GM21528 (cell line): ENCODE results near the gene INSRR.

Source experiments
- ATAC-seq: cut with Tn5 transposase; IDR thresholded peaks from one replicate; pipeline ENCODE4 v1.9.1; 2021; ENCODE audit warnings: mild to moderate bottlenecking, moderate library complexity; ENCODE audit not compliant: unreplicated experiment, low FRiP score

Gene INSRR

GRCh38 chr1:156876281-156876680 lies 17.4 kb upstream of the INSRR start:
- no peak for ATAC-seq

- no peak for ATAC-seq
These were observed 16.4 kb upstream of the INSRR start for GRCh38 chr1:156875341-156875615.

DNA sequence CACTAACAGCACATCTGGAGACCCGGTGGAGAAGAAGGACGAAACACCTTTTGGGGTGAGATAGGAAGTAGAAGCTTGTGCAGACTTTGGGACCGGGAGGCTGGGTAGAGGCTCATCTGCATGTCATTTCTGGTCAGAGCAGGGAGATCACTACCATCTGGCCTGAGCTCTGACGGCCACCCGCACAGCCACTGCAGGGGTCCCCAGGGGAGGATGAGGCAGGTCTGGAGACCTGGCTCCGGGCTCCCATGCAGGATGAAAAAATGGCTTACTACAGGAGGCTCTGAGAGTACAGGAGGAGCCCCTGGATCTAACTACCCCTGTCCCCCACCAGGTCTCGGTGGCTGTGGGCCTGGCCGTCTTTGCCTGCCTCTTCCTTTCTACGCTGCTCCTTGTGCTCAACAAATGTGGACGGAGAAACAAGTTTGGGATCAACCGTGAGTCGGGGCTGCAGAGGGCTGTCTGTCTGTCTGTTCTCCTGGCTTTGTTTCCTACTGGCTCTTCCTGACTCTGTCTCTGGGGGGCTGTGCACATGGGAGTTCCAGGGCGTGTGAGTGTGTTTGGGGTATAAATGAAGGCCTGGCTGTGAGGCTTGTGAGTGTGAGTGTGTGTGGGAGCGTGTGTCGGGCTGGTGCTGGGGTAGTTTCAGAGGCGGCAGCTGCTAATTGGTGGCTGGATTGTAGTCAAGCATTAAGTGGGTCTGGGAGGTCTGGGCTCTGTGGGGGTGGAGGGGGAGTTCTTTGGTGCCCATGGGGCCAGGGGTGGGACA lies 15.8 kb upstream of the INSRR start:
- no peak for ATAC-seq

DNA sequence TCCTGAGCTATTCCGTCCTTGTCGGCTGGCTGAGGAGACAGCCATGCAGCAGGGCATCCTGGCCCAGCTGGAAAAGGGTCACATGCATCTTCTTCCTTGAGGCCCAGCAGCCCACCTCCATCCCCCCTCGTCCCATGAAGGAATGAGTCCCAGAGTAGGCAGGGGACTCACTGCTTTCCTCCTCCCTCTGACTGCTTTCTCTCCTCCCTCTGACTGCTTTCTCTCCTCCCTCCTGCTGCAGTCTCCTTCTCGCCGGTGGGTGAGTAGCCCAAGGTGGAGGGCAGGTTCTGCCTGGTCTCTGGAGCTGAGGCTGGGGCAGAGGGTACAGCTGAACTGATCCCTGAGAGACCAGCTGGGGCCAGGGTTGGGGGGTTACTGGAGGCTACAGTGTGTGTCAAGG lies 15.2 kb upstream of the INSRR start:
- ATAC-seq, result no peak

GRCh38 chr1:156873659-156874058 lies 14.7 kb upstream of the INSRR start:
- no peak for ATAC-seq

DNA sequence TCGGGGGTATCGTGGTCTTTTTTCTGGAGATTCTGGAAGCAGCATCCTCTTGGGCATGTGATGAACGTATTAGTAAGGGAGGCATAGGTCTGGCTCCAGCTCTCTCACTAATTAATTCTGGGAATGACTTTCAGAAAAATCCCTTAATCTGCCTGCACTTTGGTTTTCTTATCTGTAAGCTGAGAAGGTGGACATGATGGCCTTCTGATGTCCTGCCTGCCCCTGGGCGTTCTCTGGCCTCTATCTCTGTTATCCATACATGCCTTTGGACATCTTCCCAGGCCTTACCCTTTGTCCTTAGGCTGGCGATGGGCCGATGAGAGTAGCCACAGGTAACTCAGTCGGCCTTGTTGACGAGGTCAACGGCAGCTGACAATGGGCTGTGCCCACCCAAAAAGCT lies 10.5 kb upstream of the INSRR start:
- ATAC-seq, result no peak

- ATAC-seq, result no peak
These were observed 9.4 kb upstream of the INSRR start for GRCh38 chr1:156868341-156868740.

- ATAC-seq, result no peak
These were observed 7.5 kb upstream of the INSRR start for GRCh38 chr1:156866249-156866909.

GRCh38 chr1:156865865-156866248 lies 6.9 kb upstream of the INSRR start:
- no peak for ATAC-seq

GRCh38 chr1:156865258-156865657 lies 6.3 kb upstream of the INSRR start:
- no peak for ATAC-seq

- ATAC-seq, result no peak
These were observed 5.9 kb upstream of the INSRR start for GRCh38 chr1:156864796-156865195.

DNA sequence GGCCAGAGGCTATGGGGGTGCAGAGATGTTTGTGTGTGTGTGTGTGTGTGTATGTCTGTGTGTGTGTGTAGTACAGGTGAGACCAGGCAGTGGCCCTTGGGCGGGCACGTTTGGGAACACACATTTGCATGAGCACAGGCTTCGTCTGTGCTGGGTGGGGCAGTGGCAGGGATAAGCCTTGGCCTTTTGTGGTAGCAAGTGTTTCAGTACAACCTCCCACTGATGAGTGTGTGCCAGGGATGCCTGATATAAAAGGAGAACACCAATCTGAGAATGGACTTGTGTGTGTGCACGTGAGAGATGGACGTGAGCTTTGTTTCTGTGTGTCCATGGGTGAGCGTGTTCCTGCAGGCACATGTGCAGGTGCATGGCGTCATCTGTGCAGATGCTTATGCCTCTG lies 4.7 kb upstream of the INSRR start:
- no peak for ATAC-seq

DNA sequence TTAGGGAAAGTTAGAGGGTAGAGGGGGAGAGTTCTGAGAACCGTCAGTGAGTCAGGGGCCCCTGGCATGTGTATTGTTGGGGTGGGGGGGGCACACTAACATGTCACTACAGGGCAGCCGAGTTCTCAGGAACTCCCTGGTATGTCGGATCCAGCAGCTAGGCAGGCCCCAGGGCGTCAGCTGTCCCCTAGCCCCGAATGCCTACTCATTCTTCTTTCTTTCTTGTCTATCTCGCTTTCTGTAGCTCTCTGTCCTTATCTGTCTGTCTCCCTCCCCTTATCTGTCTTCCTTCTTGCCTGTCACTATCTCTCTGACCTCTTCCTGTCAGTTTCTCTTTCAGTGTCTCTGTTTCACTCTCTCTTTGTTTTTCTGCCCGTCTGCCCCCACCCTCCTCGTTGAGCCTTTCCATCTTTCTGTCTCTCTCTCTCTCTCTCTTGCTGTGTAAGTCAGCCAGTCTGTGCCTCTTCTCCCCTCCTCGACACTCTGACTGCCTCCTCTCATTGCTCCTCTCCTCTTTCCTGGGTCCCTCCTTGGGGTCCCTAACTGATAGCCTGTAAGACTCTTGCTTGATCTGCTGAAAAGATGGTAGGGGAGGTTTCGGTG lies 4.2 kb upstream of the INSRR start:
- no peak for ATAC-seq

DNA sequence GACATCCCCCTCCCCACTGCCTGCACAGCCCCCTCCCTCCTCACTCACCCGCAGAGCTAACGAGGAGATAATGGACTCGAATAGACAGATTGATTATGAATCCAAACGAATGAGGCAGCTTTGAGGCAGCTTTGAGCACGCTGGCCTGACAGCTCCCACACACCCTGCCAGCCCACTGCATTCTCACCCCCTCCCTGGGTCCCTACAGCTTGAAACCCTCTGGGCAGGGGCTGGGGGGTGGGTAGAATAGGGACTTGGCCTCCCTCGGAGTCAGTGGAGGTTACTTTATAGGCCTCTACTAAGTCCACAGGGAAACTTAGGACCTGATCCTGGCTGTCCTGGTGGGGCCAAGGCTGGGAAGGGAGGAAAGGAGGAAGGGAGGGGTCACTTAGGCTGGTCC lies 3.7 kb upstream of the INSRR start:
- ATAC-seq, result no peak

- no peak for ATAC-seq
These were observed 1.9 kb upstream of the INSRR start, which contains the start of gene NTRK1 for GRCh38 chr1:156860628-156861423. Gene NTRK1 (plus strand): TSS chr1:156860865. CDS start chr1:156860935, 70 bp downstream.

GRCh38 chr1:156860113-156860627 lies 1.3 kb upstream of the INSRR start:
- no peak for ATAC-seq

- ATAC-seq, result no peak
These were observed 701 bp upstream of the INSRR start for GRCh38 chr1:156859523-156860112.

DNA sequence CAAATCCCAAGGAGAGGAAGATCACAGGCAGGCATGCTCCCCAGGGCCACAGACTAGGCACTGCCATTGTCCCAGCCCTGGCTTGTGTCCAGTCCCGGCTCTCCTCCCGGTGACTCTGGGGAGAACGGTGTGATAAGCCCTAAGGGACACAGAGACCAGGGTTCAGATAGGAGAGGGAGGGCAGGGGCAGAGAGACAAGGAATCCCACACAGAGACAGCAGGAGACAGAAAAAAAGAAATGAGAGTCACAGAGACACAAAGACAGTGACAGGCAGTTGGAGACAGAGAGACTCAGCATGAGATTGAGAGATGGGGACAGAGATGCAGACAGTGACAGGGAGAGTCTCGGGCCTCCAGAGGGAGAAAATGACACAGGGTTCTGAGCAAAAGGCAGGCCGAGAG lies 361 bp downstream of the INSRR start:
- ATAC-seq, result no peak

DNA sequence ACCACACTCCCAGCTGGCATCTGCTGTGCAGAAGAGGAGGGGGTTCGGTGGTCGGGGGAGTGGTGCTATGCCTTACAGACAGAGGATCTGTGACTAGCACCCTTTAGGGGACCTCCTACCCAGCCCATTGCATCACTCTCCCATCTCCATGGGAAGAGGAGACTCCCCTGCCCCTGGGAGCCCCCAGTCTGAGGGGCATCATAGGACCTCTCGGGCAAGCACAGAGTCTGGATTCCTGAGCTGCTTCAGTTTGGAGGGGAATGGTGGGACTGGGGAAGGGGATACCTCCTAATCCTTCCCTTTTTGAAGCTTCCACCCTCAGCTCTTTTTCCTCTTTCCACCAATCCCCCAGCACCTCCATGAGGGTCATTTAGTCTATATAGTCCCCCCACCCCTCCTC lies 1.4 kb downstream of the INSRR start:
- ATAC-seq, result no peak

GRCh38 chr1:156856282-156856785 lies 2.6 kb downstream of the INSRR start:
- ATAC-seq, result no peak
